NB4 (cell line): ENCODE measurements around the gene NQO1.

Source experiments
- MAX ChIP-seq: IDR thresholded peaks from 2 replicates; pipeline ENCODE4 v1.6.1; 2011; ENCODE audit warnings: low read depth, low read length
- POLR2A ChIP-seq: IDR thresholded peaks from 2 replicates; pipeline ENCODE4 v1.6.1; 2011; ENCODE audit warnings: mild to moderate bottlenecking; ENCODE audit not compliant: insufficient read length; ENCODE audit errors: extremely low read depth
- TF ChIP-seq, protein P1 (sequence below): IDR thresholded peaks from one replicate; pipeline ENCODE4 v1.5.1; 2012; ENCODE audit warnings: low read depth, low read length

DNA sequence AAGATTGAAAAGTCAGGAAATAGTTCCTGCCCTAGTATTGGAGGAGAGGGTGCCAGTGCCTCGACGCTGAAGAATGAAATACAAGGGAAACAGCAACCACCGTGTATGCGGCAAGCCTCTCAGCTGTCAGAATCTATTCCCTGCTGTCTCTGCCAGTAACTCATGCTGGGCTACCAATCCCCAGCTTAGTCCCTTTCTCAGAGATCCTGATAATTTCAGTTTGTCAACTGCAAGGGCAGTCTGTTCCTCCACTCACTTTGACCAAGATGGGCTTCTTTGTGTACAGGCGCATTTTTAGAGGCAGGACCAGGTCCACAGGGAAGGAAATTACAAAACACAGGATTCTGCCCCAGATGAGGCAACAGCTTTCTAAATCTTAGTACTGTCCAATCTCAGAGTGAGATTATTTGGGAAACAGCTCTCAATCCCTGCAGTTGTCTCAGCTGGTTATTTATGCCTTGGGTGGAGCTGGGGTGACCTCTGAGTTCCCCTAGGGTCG, 1.3 kb downstream of the NQO1 start:
- TF ChIP-seq, protein P1, sequence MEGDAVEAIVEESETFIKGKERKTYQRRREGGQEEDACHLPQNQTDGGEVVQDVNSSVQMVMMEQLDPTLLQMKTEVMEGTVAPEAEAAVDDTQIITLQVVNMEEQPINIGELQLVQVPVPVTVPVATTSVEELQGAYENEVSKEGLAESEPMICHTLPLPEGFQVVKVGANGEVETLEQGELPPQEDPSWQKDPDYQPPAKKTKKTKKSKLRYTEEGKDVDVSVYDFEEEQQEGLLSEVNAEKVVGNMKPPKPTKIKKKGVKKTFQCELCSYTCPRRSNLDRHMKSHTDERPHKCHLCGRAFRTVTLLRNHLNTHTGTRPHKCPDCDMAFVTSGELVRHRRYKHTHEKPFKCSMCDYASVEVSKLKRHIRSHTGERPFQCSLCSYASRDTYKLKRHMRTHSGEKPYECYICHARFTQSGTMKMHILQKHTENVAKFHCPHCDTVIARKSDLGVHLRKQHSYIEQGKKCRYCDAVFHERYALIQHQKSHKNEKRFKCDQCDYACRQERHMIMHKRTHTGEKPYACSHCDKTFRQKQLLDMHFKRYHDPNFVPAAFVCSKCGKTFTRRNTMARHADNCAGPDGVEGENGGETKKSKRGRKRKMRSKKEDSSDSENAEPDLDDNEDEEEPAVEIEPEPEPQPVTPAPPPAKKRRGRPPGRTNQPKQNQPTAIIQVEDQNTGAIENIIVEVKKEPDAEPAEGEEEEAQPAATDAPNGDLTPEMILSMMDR: no peak
- TF ChIP-seq POLR2A: no peak
- no peak for TF ChIP-seq MAX
